HG03457 (cell line): Measurements from ENCODE around the gene STH.

Source experiments
- ATAC-seq: cut with Tn5 transposase; IDR thresholded peaks from one replicate; pipeline ENCODE4 v1.9.1; 2021; ENCODE audit warnings: moderate number of reproducible peaks; ENCODE audit not compliant: unreplicated experiment

STH gene

GRCh38 chr17:46025060-46025459 lies 26.0 kb downstream of the STH start:
- no peak for ATAC-seq

DNA sequence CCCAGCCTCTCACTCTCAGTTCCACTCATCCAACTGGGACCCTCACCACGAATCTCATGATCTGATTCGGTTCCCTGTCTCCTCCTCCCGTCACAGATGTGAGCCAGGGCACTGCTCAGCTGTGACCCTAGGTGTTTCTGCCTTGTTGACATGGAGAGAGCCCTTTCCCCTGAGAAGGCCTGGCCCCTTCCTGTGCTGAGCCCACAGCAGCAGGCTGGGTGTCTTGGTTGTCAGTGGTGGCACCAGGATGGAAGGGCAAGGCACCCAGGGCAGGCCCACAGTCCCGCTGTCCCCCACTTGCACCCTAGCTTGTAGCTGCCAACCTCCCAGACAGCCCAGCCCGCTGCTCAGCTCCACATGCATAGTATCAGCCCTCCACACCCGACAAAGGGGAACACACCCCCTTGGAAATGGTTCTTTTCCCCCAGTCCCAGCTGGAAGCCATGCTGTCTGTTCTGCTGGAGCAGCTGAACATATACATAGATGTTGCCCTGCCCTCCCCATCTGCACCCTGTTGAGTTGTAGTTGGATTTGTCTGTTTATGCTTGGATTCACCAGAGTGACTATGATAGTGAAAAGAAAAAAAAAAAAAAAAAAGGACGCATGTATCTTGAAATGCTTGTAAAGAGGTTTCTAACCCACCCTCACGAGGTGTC lies 26.6 kb downstream of the STH start:
- ATAC-seq: no peak

DNA sequence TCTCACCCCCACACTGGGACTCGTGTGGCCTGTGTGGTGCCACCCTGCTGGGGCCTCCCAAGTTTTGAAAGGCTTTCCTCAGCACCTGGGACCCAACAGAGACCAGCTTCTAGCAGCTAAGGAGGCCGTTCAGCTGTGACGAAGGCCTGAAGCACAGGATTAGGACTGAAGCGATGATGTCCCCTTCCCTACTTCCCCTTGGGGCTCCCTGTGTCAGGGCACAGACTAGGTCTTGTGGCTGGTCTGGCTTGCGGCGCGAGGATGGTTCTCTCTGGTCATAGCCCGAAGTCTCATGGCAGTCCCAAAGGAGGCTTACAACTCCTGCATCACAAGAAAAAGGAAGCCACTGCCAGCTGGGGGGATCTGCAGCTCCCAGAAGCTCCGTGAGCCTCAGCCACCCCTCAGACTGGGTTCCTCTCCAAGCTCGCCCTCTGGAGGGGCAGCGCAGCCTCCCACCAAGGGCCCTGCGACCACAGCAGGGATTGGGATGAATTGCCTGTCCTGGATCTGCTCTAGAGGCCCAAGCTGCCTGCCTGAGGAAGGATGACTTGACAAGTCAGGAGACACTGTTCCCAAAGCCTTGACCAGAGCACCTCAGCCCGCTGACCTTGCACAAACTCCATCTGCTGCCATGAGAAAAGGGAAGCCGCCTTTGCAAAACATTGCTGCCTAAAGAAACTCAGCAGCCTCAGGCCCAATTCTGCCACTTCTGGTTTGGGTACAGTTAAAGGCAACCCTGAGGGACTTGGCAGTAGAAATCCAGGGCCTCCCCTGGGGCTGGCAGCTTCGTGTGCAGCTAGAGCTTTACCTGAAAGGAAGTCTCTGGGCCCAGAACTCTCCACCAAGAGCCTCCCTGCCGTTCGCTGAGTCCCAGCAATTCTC lies 27.4 kb downstream of the STH start:
- ATAC-seq: no peak

GRCh38 chr17:46027048-46027975 lies 28.3 kb downstream of the STH start:
- ATAC-seq: no peak

- ATAC-seq: no peak
Observed at GRCh38 chr17:46027976-46028325, 28.9 kb downstream of the STH start.

- ATAC-seq: no peak
Observed at GRCh38 chr17:46028374-46028773, 29.3 kb downstream of the STH start.

- ATAC-seq: no peak
Observed at GRCh38 chr17:46028981-46029565, 30.0 kb downstream of the STH start.

- no peak for ATAC-seq
Observed at GRCh38 chr17:46029627-46030026, 30.6 kb downstream of the STH start.

DNA sequence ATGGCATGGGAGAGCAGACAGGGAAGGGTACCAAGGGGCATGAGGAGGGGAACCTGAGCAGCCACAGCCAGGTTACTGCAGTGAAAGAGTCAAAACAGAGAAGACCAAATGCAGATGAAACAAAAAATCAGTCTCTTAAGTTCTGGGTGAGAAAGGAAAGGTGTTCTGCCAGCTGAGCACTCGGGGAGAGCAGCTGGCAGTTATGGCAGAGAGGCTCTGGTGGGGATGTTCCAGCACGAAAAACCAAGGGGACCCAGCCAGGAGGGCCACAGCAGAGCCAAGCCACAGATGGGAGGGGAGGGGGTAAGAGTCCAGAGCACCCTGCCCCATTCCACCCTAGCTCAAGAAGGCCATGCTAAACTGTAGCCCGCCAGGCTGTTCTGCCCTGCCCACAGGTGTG lies 31.7 kb downstream of the STH start:
- no peak for ATAC-seq

DNA sequence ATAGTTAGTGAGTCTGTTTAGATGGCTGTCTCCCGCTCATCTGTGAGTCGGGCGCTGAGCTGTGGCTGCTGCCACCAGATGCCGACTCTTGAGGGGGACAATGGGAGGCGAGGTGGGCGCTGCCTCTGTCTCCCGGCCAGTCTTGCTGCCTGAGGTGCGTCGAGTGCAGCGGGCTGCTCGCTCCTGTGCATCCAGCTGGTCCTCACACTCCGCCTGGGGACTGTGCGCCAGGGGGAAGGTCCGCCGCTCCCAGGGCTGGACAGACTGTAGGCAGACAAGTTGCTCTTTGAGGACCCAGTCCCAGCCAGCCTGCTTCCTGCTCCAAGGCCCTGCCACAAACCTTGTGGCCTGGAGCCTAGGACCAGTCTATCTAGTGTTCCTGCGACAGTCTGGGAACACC lies 32.4 kb downstream of the STH start:
- no peak for ATAC-seq

DNA sequence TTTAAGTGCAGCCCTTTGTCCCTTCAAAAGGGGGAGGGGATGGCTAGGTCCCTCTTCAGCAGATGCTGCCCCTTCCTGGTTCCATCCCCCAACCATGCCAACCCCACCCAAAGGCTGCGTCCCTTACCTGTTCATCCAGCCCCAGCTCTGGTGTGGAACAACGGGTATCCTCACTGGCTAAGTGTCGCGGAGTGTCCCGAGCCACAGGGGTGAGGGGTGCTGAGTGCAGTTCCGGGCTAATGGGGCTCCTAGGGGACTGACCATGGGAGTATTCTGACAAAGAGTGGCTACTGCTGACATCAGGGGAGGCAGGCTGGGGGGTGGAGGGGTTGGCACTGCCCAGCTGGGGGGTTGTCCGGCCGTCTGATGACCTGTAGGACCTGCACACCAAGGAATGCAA lies 32.9 kb downstream of the STH start:
- no peak for ATAC-seq

DNA sequence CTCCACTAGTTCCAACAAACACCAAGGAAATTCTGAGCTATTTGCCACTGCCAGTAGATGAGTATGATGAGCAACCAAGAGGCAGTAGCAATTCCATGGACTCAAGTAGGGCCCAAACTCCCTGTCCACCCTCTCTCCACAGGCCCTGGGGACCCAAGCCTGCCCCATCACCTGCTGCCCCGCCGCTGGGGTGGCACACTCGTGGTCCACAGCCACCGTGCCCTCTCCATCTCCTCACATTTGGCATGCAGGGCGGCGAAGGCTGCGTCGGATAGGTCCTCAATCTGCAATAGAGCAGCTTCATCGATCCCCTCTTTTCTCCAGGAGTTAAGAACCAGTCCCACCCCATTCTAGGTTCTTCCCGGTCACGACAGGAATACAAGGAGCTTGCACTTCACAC lies 33.9 kb downstream of the STH start:
- no peak for ATAC-seq

GRCh38 chr17:46033392-46033791 lies 34.3 kb downstream of the STH start:
- no peak for ATAC-seq

DNA sequence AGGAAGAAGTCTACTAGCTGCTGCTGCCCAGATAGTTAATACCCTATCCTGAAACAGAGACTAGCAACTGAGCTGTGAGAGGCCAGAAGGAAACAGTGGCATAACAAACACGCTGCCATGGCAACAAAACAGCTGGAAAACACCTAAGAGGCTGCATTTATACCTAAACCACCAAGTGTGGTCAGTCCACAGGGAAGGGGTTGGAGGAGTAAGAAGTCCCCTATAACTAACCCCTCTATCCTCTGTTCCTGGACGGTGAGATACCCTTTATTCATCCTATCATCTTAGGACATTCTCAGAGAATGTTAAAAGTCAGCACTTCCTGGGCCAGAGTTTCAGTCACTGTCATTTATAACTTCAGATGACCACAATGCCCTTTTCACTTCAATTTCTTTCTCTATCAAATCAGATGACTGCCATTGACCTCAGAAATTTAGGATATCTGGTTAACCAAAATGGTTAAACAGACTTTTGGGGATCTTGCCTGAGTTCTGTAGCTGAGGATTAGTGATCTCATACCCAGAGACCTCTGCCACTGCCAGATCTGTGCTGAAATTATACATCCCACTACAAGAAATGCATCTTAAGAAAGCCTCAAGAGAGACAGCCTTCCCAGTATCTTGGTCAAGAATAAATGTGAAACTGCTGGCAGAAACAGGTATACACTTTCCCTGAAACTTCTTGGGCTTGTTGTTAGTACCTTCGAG lies 36.2 kb downstream of the STH start:
- no peak for ATAC-seq

DNA sequence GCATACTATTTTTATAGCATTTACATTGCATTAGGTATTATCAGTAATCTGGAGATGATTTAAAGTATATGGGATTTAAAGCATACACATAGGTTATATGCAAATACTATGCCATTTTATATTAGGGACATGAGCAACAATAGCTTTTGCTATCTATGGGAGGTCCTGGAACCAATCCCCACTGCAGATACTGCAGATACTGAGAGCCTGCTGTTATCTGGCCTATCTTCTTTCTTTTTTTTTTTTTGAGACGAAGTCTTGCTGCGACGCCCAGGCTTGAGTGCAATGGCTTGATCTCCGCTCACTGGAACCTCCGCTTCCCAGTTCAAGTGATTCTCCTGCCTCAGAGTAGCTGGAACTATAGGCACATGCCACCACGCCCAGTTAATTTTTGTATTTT lies 37.4 kb downstream of the STH start:
- no peak for ATAC-seq

- no peak for ATAC-seq
Observed at GRCh38 chr17:46037722-46038255, 38.7 kb downstream of the STH start.

GRCh38 chr17:46038414-46038813 lies 39.4 kb downstream of the STH start:
- no peak for ATAC-seq

DNA sequence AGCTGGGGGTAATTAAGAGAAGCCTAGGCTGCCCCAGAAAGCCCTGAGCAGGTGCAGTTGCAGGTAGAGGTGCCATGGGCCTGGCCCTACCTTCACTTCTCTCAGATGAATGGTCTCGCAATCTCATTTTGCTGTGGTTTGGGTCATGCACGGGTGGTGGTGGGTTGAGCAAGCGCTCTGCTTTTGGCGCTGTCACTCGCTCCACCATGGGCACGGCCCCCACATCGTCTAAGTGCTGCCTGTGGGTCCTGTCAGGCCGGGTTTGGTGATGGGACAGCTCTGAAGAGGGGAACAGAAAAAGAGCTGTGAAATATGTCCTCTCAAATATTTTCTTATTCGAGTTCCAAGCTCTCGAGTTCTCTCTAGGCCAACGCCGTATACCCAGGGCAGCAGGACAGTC lies 39.9 kb downstream of the STH start:
- ATAC-seq: no peak

DNA sequence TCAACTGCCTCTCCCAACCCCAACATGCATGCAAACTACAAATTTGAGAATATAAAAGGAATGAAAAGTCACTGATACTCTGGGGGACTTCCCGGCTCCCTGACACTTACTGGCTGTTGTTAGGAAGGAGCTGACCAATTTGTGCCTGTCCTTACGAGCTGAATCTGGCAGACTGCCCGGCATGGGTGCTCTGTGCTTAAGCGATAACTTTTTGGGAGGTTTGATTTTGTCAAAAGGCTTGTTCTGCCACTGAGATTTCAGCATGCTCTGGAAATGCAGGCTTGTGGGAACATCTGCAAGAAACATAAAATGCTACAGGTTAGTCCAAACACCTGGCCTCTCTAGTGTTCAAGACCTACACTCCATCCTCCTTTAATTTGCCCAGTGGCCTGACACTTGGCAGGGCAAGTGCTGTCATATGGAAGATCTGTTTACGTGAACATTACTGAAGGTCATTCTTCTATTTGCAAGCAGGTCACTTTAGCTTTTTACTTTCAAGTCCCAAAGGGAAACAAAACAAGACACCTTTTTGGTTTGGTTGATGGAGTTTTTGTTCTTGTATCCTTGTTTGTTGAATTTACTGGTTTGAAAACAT lies 40.6 kb downstream of the STH start:
- no peak for ATAC-seq

DNA sequence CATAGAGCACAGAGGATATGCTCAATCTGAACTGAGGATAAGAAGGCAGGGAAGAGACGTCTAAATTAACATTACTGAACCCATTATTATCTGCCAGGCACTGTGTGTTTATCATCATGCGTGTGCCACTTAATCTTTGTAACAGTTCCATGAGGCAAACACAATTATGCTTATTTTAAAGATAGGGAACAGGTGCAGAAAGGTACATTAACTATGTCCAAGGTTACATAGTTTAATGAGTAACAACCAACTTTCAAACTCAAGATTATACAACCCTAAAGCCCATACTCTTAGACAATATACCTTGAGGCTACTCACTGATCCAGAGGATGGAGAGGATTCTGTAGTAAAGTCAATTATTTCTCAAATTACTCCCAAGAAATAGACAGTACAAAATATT lies 43.2 kb downstream of the STH start:
- ATAC-seq: no peak
